Astrocyte (in vitro differentiated cells and primary cell): ENCODE data around the gene PPIF.

Experiments used
- CTCF ChIP-seq: IDR thresholded peaks from 2 replicates; pipeline ENCODE4 v1.5.1; 2011; ENCODE audit warnings: low read depth, mild to moderate bottlenecking, inconsistent platforms, low read length, moderate library complexity; ENCODE audit not compliant: insufficient read depth
- EZH2 ChIP-seq: IDR thresholded peaks from 2 replicates; pipeline ENCODE4 v1.6.1; 2012; ENCODE audit warnings: mild to moderate bottlenecking, low read length, inconsistent platforms; ENCODE audit not compliant: insufficient read depth

- TF ChIP-seq CTCF: no peak
- TF ChIP-seq EZH2: no peak
Observed at GRCh38 chr10:79342811-79343561, 4.3 kb upstream of the PPIF start.
